Prostate gland (tissue), 2 donors: ENCODE data around the gene ZNF358. TPM values are rescaled to one million over a fixed set of nuclear protein-coding genes. Genes with fewer than 3 reads are reported as not detected.

ENCODE experiments used
- DNase-seq: peaks from one replicate; pipeline ENCODE4 v3.0.0-alpha.2; 2019; ENCODE audit warnings: low spot score
- H3K27ac ChIP-seq, 2 donors: fragments of 200-600 bp; sonication (generic); 2 replicates each; pipeline ENCODE4 v1.5.1; 2017 to 2019
- H3K27me3 ChIP-seq: fragments of 200-600 bp; sonication (generic); replicated peaks from 2 replicates; pipeline ENCODE4 v1.5.1; 2019; ENCODE audit not compliant: insufficient read depth
- H3K36me3 ChIP-seq, 2 donors: fragments of 200-600 bp; sonication (generic); 1 replicate in 1 of 2; 2 replicates in 1 of 2; pipeline versions ENCODE4 v1.5.1 to v1.8.1; 2017 to 2019
- H3K4me1 ChIP-seq: fragments of 200-600 bp; sonication (generic); replicated peaks from 2 replicates; pipeline ENCODE4 v1.5.1; 2019
- H3K4me3 ChIP-seq, 2 donors: fragments of 200-600 bp; sonication (generic); 2 replicates each; pipeline ENCODE4 v1.5.1; 2017 to 2019
- H3K9me3 ChIP-seq: fragments of 200-600 bp; sonication (generic); 2 replicates; pipeline ENCODE4 v1.5.1; 2017
- CTCF ChIP-seq, 4 experiments: fragments of 200-600 bp in 2 of 4; fragments of 450-650 bp in 2 of 4; sonication (generic) in 2 of 4; IDR thresholded peaks; 1 replicate in 3 of 4; 2 replicates in 1 of 4; pipeline ENCODE4 v1.5.1; 2016 to 2019; ENCODE audit warnings: antibody characterized with exemption in 4 of 4, mild to moderate bottlenecking in 2 of 4, moderate library complexity in 2 of 4
- POLR2A ChIP-seq: fragments of 450-650 bp; IDR thresholded peaks from one replicate; pipeline ENCODE4 v1.6.1; 2016; ENCODE audit warnings: antibody characterized with exemption, mild to moderate bottlenecking
- POLR2AphosphoS5 ChIP-seq: sonication (generic); formaldehyde crosslinking; IDR thresholded peaks from one replicate; pipeline ENCODE4 v1.6.1; 2017; ENCODE audit warnings: antibody characterized with exemption
- WGBS: methylation state at CpG from one replicate; pipeline ENCODE4 v1.1.5; 2018; 5-methylcytosine and 5-hydroxymethylcytosine counted together
- intact Hi-C: fragments of 100-400 bp; cut with DNase I; formaldehyde crosslinking; loops from one replicate; pipeline ENCODE4 v1.14.2; 2022
- total RNA-seq, 2 donors: library from RNA; depleted of rRNA; stranded (reverse); fragments of >200 nt; gene quantifications; one replicate each; pipeline ENCODE4 v1.1.0, GENCODE V29; 2016

The ZNF358 gene
- total RNA-seq, 2 donors from 2014 or later: 104 to 116 TPM

DNA sequence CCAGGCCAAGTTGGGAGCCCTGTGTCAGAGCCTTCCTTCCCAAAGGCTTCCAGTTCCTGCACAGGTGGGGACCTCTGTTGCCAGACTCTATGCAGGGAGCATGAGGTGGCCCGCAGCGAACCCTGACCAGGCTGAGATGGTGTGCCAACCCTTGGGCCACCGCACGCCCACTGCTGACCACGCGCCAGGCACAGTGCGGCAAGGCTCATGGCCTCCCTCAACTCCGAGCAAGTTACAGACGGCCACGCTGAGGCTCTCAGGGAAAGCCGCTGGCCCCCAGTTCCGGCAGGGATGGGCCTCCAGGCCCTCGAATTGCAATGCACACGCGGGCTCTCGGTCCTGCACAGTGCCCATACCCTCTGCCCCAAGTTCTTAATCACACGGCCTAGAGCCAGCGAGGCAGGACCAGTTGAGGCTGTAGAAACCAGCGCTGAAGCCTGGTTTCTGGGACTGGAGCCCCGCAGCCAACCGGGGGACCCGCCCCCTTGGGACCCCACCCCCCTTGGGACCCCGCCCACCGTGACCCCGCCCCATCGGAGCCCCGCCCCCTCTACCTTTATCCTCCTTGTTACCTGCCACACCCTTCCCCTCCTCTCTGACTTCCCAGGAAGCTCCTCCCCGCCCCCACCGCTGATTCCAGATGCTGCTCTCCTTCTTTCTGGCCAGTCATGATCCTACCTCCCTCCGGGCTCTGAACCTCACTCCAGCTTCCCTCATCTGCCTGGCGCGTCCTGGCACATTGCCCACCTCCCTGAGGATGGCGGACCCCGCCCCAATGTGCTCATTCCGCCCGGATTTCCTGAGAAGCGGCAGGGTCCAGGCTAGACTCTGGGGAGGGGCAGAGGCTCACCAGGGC is 33.1 kb upstream of the ZNF358 start:
- Histone ChIP-seq H3K4me1 (no peaks in the 10 kb centered on the region), H3K27me3 (no peaks in the 10 kb centered on the region), H3K9me3 (no peaks in the 10 kb centered on the region), H3K4me3 (no peak overlapping the region), H3K27ac (no peak overlapping the region), H3K36me3 (no peaks in the 10 kb centered on the region)
- intact Hi-C loops: no loop called here
- WGBS: 38% methylated on average over 36 of the region's 37 CpGs
- no peak for DNase-seq
- no peak for TF ChIP-seq POLR2A
- no peak for TF ChIP-seq CTCF (IDR thresholded peaks at IDR 0.05)
- TF ChIP-seq POLR2AphosphoS5: no peak

GRCh38 chr19:7483720-7484201 is 32.1 kb upstream of the ZNF358 start:
- WGBS: 66% methylated on average over 17 of the region's 17 CpGs
- intact Hi-C loops: no loop called here
- Histone ChIP-seq H3K9me3 (no peaks in the 10 kb centered on the region), H3K27me3 (no peaks in the 10 kb centered on the region), H3K4me1 (no peaks in the 10 kb centered on the region), H3K27ac (no peak overlapping the region), H3K36me3 (no peaks in the 10 kb centered on the region), H3K4me3 (no peak overlapping the region)
- no peak for TF ChIP-seq CTCF (IDR thresholded peaks at IDR 0.05)
- TF ChIP-seq POLR2A: no peak
- TF ChIP-seq POLR2AphosphoS5: no peak
- DNase-seq: no peak

DNA sequence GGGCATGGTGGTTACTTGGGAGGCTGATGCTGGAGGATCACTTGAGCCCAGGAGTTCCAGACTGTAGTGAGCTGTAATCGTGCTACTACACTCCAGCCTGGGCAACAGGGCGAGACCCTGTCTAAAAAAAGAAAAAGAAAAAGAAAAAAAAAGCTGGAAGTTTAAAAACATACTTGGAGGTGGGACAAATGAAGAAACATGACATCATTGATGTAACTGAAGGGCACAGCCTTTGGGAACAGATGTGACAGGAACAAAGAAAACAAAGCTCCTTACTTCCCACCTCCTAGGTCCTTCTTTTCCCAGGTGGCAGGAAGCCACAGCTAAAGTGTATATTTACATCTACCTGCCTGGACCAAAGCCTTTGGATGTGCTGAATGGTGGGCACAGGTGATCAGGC is 29.0 kb upstream of the ZNF358 start:
- H3K4me3 ChIP-seq: no peak overlapping the region
- intact Hi-C loops: loop anchor here (5.0 kb wide), 1 partner anchor 45 kb away; no protein-coding TSS in a partner anchor
- no peak for TF ChIP-seq POLR2AphosphoS5
- no peak for TF ChIP-seq CTCF (IDR thresholded peaks at IDR 0.05)
- no peaks in the 10 kb centered on the region for H3K27me3 ChIP-seq
- no peaks in the 10 kb centered on the region for H3K36me3 ChIP-seq
- no peaks in the 10 kb centered on the region for H3K4me1 ChIP-seq
- no peaks in the 10 kb centered on the region for H3K9me3 ChIP-seq
- WGBS: 87% methylated on average over 2 of the region's 2 CpGs
- DNase-seq: no peak
- no peak overlapping the region for H3K27ac ChIP-seq

- intact Hi-C loops: loop anchor here (2.0 to 5.0 kb wide), 2 partner anchors 26 to 43 kb away; no protein-coding TSS in a partner anchor
- no peaks in the 10 kb centered on the region for H3K36me3 ChIP-seq
- WGBS: under 1% methylated on average over 36 of the region's 49 CpGs
- H3K27ac ChIP-seq: peak within 1 kb of the TSS; percentile 84
- H3K9me3 ChIP-seq: no peaks in the 10 kb centered on the region
- no peaks in the 10 kb centered on the region for H3K4me1 ChIP-seq
- TF ChIP-seq POLR2A (peak; percentile 82), POLR2AphosphoS5 (peak; percentile 62), CTCF (IDR thresholded peaks at IDR 0.05) (peak in 2 of 4 experiments; percentile 6 to 30)
- H3K4me3 ChIP-seq: peak within 1 kb of the TSS; percentile 42 to 59
- no peaks in the 10 kb centered on the region for H3K27me3 ChIP-seq
- peak; percentile 83 for DNase-seq
These were observed 27.1 kb upstream of the ZNF358 start, which contains the start of gene PEX11G for GRCh38 chr19:7488736-7489353. Gene PEX11G (minus strand): TSS chr19:7489035. CDS start chr19:7489010, 25 bp downstream.
